GM12874 (cell line): Measurements from ENCODE around the gene OPTN.

Experiments
- CTCF ChIP-seq: IDR thresholded peaks from 2 replicates; pipeline ENCODE4 v1.5.1; 2011; ENCODE audit warnings: low read depth, mild to moderate bottlenecking, control low read depth, low read length, moderate library complexity; ENCODE audit not compliant: insufficient read depth

OPTN gene

GRCh38 chr10:13067431-13067830 lies 32.5 kb upstream of the OPTN start:
- TF ChIP-seq CTCF = no peak

DNA sequence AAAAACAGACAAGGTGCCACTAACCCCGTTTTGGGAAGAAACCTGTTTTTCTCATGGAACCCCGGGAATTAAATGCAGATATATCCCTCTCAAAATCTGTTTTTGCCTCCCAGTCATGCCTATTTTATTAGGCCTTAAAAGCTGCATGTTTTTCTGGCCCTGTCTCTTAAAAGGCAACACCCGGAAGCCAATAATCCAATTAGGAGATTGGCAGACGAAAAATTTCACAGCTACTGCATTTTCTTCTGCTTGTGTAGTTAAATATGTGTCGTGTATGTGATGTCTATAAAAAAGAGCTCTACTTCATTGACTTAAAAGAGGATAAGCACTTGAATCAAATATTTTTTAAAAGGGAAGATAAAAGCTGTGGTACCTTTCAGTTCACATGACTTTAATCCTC lies 31.9 kb upstream of the OPTN start:
- no peak for TF ChIP-seq CTCF

- no peak for TF ChIP-seq CTCF
Observed at GRCh38 chr10:13068484-13068883, 31.5 kb upstream of the OPTN start.

- no peak for TF ChIP-seq CTCF
Observed at GRCh38 chr10:13072339-13072738, 27.6 kb upstream of the OPTN start.

GRCh38 chr10:13074563-13075451 lies 25.2 kb upstream of the OPTN start:
- TF ChIP-seq CTCF = peak; percentile 74

DNA sequence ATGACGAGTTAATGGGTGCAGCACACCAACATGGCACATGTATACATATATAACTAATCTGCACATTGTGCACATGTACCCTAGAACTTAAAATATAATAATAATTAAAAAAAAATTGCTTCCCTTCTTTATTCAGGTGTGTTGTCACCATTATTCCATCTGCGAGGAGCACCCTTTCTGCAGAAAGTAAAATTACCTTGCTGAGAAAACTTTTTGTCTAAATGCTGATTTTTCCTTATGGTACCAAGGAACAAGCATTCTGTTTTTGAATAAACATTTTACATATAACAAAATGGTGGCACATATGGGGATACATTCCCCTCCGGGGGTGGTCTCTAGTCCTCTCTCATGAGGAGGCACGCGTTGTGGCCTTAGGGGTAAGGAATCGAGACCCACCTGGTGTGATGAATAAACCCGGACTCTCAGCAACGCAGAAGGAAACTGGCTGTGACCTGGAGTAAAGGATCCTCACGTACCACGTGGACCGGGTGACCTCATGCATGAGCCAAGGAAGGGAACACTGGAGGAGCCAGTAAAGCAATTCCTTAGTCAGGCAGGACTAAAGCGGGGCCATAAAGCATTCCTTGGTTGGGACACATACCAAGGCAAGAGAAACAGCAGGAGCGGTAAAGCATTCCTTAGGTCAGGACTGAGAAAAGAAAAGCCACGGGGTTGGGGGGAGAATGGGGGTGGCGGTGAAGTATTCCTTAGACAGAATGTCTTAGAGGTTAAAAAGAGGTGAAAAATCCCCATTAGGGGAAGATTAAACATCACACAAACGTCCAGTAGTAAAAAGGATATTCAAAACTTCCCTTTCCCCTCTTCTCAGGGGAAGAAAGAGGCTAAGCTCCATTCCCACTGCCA lies 20.8 kb upstream of the OPTN start:
- no peak for TF ChIP-seq CTCF

DNA sequence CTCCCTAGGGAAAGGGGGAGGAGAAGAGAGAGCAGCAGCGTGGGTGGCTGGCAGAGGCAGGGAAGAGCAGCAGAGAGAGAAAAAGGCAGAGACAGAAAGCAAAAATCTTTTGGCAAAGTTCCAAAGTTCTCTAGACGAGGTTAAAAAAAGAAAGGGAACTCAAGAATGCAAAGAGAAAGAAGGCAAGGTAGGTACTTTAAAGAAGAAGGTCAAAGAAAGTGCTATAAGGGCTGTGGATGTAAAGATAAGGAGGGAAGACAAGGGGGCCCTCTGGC lies 20.2 kb upstream of the OPTN start:
- no peak for TF ChIP-seq CTCF
